Measurements from ENCODE around the gene CD320.

The CD320 gene

DNA sequence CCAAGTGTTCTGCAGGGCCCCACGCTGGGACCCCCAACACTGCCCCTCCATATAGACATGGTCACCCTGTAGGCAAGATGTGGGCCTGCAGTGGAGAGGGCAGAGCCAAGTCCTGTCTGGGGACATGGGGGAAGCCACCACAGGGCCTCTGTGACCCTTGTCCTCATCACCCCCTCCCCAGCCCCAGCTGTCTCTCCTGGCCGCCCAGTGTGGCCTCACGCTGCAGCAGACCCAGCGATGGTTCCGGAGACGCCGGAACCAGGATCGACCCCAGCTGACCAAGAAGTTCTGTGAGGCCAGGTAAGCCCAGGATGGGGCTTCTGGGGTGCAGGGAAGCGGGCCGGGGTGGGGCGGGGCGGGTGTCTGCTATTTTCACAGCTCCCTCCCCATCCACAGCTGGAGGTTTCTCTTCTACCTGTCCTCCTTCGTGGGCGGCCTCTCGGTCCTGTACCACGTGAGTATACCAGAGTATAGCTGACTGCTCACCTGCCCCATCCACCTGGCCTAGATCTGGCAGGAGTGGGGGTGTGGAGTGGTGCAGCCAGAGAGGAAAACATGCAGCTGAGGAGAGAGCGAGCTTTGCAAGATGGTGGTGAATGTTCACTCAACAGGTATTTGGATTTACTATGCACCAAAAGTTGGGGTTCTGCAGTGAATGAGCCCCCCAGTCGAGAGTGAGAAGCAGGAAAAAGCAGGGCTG is 52.6 kb downstream of the CD320 start:
- no peak for DNase-seq (ENCODE audit: low read depth in 1 of 2, low spot score in 1 of 2)

DNA sequence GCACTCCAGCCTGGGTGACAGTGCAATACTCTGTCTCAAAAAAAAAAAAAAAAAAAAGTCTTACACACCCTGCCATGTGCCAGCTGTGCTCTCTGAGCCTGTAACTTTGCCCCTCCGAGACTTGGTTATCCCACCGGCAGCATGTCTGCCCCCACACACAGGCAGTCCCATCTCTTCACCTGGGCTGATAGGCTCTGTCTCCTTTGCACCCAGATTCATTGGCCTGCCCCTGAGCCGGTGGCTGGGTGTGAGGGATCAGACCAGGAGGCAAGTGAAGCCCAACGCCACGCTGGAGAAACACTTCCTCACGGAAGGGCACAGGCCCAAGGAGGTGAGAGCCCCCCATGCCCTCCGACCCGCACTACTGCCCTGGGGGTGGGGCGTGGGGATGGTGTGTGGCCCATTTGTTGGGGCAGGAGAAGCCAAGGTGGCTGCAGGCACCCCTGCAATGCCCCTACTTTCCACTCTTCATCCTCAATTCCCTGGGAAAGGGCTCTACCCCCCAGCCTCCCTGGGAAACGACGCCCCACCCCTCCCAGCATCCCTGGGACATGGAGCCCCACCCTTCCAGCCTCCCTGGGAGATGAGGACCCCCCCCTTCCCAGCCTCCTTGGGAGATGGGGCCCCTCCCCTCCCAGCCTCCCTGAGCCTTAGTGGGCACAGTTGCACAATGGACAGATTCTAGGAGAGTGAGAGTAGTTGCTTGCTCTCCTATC is 53.7 kb downstream of the CD320 start:
- no peak for DNase-seq (ENCODE audit: low read depth in 1 of 2, low spot score in 1 of 2)

DNA sequence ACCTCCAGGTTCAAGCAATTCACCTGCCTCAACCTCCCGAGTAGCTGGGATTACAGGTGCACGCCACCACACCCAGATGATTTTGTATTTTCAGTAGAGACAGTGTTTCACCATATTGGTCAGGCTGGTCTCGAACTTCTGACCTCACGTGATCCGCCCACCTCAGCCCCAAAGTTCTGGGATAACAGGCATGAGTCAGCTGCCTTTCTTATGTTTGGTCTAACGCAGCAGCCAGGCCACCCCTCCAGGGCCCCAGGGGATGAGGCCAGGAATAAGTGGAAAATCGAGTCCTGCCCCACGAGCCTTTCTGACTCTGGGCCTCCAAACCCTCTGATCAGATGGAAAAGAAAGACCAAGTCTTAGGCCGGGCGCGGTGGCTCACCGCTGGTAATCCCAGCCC is 54.5 kb downstream of the CD320 start:
- DNase-seq (ENCODE audit: low read depth in 1 of 2, low spot score in 1 of 2), result no peak

DNA sequence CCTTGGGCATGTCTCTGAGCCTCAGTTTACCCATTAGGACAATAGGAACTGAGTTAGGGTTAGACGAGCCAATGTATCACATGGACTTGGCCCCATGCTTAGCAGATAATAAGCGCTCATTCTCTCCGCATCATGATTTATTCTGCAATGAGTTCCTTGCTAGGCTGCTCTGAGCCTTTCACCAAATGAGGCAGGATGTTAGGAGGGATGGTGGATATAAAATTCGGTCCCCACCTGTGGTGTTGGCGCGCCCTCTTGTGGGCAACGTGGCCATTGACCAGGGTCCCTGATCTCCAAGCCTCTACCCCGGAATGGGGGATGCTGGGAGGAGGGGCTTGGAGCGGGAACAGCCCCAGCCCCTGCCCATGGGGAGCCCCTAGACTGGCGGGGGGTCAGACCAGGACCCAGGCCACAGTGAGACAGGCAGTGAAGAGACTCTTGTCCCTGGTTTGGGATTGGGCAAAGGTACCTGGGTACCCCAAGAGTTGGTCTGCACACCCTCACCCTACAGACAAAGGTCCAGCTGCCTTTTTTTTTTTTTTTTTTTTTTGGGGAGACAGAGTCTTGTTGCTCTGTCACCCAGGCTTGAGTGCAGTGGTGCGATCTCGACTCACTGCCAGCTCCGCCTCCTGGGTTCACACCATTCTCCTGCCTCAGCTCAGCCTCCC is 55.1 kb downstream of the CD320 start:
- DNase-seq (ENCODE audit: low read depth in 1 of 2, low spot score in 1 of 2), result peak; percentile 74 to 77
